ENCODE measurements around the gene PTPN2.
A peak's percentile ranks its signal among the peaks of the same experiment; 100 is the strongest.

The PTPN2 gene

GRCh38 chr18:12747530-12748315 is 136.3 kb downstream of the PTPN2 start:
- DNase-seq (ENCODE audit: low read depth in 2 of 2) = no peak

DNA sequence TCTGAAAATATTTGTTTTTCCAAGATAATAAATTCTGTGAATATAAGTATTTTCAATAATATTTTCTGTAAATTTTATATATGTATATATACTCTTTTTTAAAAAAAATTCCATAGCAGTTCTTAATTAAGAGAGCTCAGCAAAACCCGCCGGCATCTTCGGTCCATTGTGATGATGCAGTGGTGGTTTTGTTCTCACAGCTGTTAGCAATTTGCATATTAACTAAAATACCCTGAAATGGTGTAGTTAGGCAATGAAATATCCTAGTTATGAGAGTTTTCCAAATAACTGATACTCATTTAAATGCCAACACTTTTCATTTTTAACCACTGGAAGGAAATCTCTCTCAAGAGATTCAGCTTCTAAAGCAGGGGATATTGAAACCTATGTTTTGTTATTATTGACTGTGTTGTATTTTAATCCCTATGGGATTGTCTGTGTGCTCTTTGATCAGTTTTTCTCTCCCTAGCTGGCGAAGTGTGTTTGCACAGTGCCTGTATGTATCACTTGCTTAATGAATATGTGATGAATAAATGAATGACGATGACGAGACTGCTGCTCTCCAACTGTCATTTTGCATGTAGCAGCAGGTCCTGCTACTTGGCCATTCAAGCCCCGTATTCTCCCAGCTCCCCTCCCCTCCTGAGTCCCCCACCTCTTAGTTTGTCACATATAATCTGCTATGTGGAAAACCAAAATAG is 138.8 kb downstream of the PTPN2 start:
- peak; percentile 67 to 69 for DNase-seq (ENCODE audit: low read depth in 2 of 2)

- DNase-seq (ENCODE audit: low read depth in 2 of 2) = no peak
Observed at GRCh38 chr18:12744103-12744502, 139.9 kb downstream of the PTPN2 start.

DNA sequence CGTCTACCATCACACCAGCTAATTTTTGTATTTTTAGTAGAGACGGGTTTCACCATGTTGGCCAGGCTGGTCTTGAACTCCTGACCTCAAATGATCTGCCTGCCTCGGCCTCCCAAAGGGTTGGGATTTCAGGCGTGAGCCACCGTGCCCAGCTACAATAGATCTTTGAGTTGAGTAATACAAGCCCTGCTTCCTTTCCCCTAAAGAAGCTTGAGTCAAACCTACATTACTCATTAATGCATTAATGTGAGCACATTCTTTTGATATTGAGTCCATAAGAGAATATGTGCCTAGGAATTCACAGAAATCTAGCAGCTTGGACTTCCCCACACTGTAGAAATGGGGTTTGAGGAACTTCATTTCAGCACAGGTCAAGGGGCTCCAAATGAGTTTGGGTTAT is 141.6 kb downstream of the PTPN2 start:
- peak; percentile 57 to 58 for DNase-seq (ENCODE audit: low read depth in 2 of 2)

Data from fibroblast of skin of left biceps (primary cell).